HEK293 (cell line): ENCODE results near the gene IGFL1.
"Not testable (repeated sequence)": the region's sequence is repeated elsewhere in the genome, so short reads cannot be mapped to it uniquely, and the experiment has no call there.

Experiments
- CTCF ChIA-PET: fragments of 350-600 bp; formaldehyde crosslinking; extraction: SDS; loops from one replicate; lab custom pipeline; 2021; ENCODE audit warnings: antibody characterized with exemption; lab: Yijun Ruan, JAX
- POLR2A ChIA-PET: fragments of 300-600 bp; formaldehyde crosslinking; extraction: SDS; loops from one replicate; lab custom pipeline; 2020; ENCODE audit warnings: antibody characterized with exemption, inconsistent platforms; lab: Yijun Ruan, JAX
- H3K27ac ChIP-seq: fragments of 200-500 bp; sonication (Bioruptor generic); 2 replicates; pipeline ENCODE4 v1.5.1; 2014; ENCODE audit warnings: low read depth, low read length, control low read depth, inconsistent platforms; ENCODE audit errors: extremely low read depth
- H3K36me3 ChIP-seq, 2 experiments: fragments of 200-500 bp in 1 of 2; sonication (Bioruptor generic) in 1 of 2; 1 replicate in 1 of 2; 2 replicates in 1 of 2; pipeline ENCODE4 v1.5.1; 2014 to 2017; ENCODE audit warnings: inconsistent platforms in 2 of 2, low read length in 2 of 2; ENCODE audit not compliant: control insufficient read depth in 2 of 2, insufficient read depth in 1 of 2
- H3K4me1 ChIP-seq: fragments of 200-500 bp; sonication (Bioruptor generic); 2 replicates; pipeline ENCODE4 v1.5.1; 2014; ENCODE audit warnings: mild to moderate bottlenecking, low read length, inconsistent platforms; ENCODE audit not compliant: control insufficient read depth, insufficient read depth
- H3K4me3 ChIP-seq: 2 replicates; pipeline ENCODE4 v1.5.1; 2011; ENCODE audit warnings: low read depth, mild to moderate bottlenecking, control low read depth, low read length, moderate library complexity
- H3K9me3 ChIP-seq: fragments of 200-500 bp; sonication (Bioruptor generic); 2 replicates; pipeline ENCODE4 v1.5.1; 2014; ENCODE audit warnings: low read depth, low read length, inconsistent platforms; ENCODE audit not compliant: control insufficient read depth, insufficient read depth
- EGR2 ChIP-seq: fragments of 450-650 bp; formaldehyde crosslinking; IDR thresholded peaks from 2 replicates; pipeline ENCODE4 v1.5.1; 2016; ENCODE audit warnings: low read depth, missing biosample characterization, missing genetic modification characterization
- HOXC10 ChIP-seq: sonication (generic); formaldehyde crosslinking; IDR thresholded peaks from 2 replicates; pipeline ENCODE4 v1.8.1; 2023; ENCODE audit warnings: mild to moderate bottlenecking, missing genetic modification reagents
- KLF1 ChIP-seq: fragments of 450-650 bp; formaldehyde crosslinking; IDR thresholded peaks from 2 replicates; pipeline ENCODE4 v1.5.1; 2016; ENCODE audit warnings: missing biosample characterization, missing genetic modification characterization
- WT1 ChIP-seq: fragments of 450-650 bp; formaldehyde crosslinking; IDR thresholded peaks from 2 replicates; pipeline ENCODE4 v1.5.1; 2016; ENCODE audit warnings: missing biosample characterization, missing genetic modification characterization
- ZFHX2 ChIP-seq: fragments of 450-650 bp; formaldehyde crosslinking; conservative IDR thresholded peaks from 2 replicates; pipeline ENCODE4 v1.5.1; 2016; ENCODE audit warnings: missing biosample characterization, missing genetic modification characterization
- ZNF311 ChIP-seq: fragments of 450-650 bp; formaldehyde crosslinking; IDR thresholded peaks from 2 replicates; pipeline ENCODE4 v1.5.1; 2017; ENCODE audit warnings: missing biosample characterization, missing genetic modification characterization, borderline replicate concordance
- ZNF48 ChIP-seq: fragments of 450-650 bp; formaldehyde crosslinking; IDR thresholded peaks from 2 replicates; pipeline ENCODE4 v1.5.1; 2016; ENCODE audit warnings: missing biosample characterization, missing genetic modification characterization
- ZNF629 ChIP-seq: fragments of 450-650 bp; formaldehyde crosslinking; IDR thresholded peaks from 2 replicates; pipeline ENCODE4 v1.5.1; 2017; ENCODE audit warnings: missing biosample characterization, missing genetic modification characterization
- ZNF654 ChIP-seq: fragments of 450-650 bp; formaldehyde crosslinking; IDR thresholded peaks from 2 replicates; pipeline ENCODE4 v1.5.1; 2016; ENCODE audit warnings: low read depth, missing biosample characterization, missing genetic modification characterization
- ZNF776 ChIP-seq: fragments of 450-650 bp; formaldehyde crosslinking; IDR thresholded peaks from 2 replicates; pipeline ENCODE4 v1.5.0; 2017; ENCODE audit warnings: missing biosample characterization, missing genetic modification characterization, borderline replicate concordance
- TF ChIP-seq, protein P1 (sequence below): fragments of 450-650 bp; formaldehyde crosslinking; IDR thresholded peaks from 2 replicates; pipeline ENCODE4 v1.5.1; 2017; ENCODE audit warnings: missing biosample characterization, missing genetic modification characterization
- TF ChIP-seq, protein P2 (sequence below): fragments of 450-650 bp; formaldehyde crosslinking; conservative IDR thresholded peaks from 2 replicates; pipeline ENCODE4 v1.5.1; 2016; ENCODE audit warnings: low read depth, missing biosample characterization, missing genetic modification characterization
- TF ChIP-seq, protein P3 (sequence below): fragments of 450-650 bp; formaldehyde crosslinking; IDR thresholded peaks from 2 replicates; pipeline ENCODE4 v1.5.1; 2016; ENCODE audit warnings: missing biosample characterization, missing genetic modification characterization

IGFL1 gene

DNA sequence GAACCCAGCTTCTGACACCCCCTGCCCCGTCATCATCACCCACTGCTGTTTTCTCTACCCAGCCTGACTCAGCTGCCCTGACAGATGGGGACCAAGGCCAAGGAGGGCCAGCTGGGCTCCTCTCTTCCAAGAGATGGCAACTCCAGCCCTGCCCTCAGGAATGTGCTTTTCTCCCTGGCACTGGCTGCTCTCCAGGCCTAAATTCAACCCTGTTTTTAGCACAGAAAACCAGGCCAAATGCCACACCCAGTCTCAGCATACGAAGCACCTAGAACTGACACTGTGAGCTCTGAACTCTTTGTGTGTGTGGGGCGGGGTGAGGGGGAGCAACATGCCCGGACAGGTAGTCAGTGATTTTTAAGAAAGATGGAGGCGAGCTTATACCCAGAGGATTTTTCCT is 23.4 kb upstream of the IGFL1 start:
- POLR2A ChIA-PET: no interaction called here
- TF ChIP-seq KLF1 (tag by site-specific recombination) (peak; percentile 38; the same call in 1 of the 2 replicates), ZNF654 (tag by site-specific recombination) (no peak)
- Histone ChIP-seq H3K9me3 (no peaks in the 10 kb centered on the region), H3K4me1 (no peaks in the 10 kb centered on the region), H3K36me3 (no peaks in the 10 kb centered on the region), H3K4me3 (no peak overlapping the region), H3K27ac (no peak overlapping the region)
- CTCF ChIA-PET: interaction anchor here (0.6 to 3.0 kb wide), 7 partner anchors 16 to 547 kb away, joined by 3 to 11 read pairs (median 5); no protein-coding TSS in a partner anchor

DNA sequence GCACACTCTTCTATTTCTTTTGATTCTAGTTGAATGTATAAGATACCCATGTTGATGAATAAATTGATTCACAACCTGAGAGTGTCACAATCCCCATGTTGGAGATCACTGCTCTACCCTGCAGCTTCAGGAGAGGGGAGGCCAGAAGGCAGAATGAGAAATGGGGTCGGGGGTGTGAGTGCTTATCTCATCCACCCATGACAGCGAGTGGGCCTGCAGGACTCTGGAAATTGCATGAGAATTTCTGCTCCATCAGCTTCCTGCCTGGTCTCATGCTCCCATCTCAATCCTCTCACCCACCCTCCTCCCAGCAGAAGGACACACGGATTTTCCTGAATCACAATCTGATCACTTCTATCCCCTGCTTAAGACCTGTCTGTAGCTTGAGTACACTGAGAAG is 22.9 kb upstream of the IGFL1 start:
- H3K4me1 ChIP-seq: no peaks in the 10 kb centered on the region
- CTCF ChIA-PET: interaction anchor here (0.7 to 3.0 kb wide), 4 partner anchors 18 to 128 kb away, joined by 3 to 11 read pairs (median 5); no protein-coding TSS in a partner anchor
- TF ChIP-seq, protein P1, sequence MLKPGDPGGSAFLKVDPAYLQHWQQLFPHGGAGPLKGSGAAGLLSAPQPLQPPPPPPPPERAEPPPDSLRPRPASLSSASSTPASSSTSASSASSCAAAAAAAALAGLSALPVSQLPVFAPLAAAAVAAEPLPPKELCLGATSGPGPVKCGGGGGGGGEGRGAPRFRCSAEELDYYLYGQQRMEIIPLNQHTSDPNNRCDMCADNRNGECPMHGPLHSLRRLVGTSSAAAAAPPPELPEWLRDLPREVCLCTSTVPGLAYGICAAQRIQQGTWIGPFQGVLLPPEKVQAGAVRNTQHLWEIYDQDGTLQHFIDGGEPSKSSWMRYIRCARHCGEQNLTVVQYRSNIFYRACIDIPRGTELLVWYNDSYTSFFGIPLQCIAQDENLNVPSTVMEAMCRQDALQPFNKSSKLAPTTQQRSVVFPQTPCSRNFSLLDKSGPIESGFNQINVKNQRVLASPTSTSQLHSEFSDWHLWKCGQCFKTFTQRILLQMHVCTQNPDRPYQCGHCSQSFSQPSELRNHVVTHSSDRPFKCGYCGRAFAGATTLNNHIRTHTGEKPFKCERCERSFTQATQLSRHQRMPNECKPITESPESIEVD: no peak
- no peak for TF ChIP-seq HOXC10
- TF ChIP-seq ZFHX2: peak; percentile 39
- peak; percentile 35; the same call in 1 of the 2 replicates for TF ChIP-seq EGR2 (tag by site-specific recombination)
- TF ChIP-seq, all 188 proteins: peak for 2
- no peaks in the 10 kb centered on the region for H3K9me3 ChIP-seq
- POLR2A ChIA-PET: no interaction called here
- H3K36me3 ChIP-seq: no peaks in the 10 kb centered on the region
- no peak overlapping the region for H3K4me3 ChIP-seq
- no peak overlapping the region for H3K27ac ChIP-seq

DNA sequence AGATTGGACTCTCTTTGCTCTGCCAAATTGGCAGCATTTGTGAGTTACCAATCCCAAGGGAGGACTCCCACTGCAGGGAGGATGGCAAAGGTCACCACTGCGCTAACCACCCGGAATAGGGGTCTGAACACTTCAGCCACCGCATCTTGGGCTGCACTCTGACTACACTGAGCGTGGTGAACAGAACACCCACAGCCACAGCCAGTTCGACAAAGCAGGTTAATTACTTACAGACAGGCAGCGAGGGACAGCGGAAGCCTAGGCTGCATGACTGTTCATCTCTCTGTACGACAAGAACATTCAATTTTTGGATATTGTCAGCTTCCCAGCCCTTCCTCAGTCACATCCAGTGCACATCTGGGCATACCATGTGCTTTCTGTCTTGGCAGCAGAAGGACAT is 21.7 kb upstream of the IGFL1 start:
- H3K4me1 ChIP-seq, H3K4me3 ChIP-seq, H3K27ac ChIP-seq, H3K9me3 ChIP-seq, H3K36me3 ChIP-seq: not testable (repeated sequence)
- ChIA-PET POLR2A (interaction anchor here (0.6 kb wide), 1 partner anchor 425 kb away, joined by 3 read pairs; no protein-coding TSS in a partner anchor), CTCF (interaction anchor here (3.0 kb wide), 1 partner anchor 57 kb away, joined by 11 read pairs; no protein-coding TSS in a partner anchor)

DNA sequence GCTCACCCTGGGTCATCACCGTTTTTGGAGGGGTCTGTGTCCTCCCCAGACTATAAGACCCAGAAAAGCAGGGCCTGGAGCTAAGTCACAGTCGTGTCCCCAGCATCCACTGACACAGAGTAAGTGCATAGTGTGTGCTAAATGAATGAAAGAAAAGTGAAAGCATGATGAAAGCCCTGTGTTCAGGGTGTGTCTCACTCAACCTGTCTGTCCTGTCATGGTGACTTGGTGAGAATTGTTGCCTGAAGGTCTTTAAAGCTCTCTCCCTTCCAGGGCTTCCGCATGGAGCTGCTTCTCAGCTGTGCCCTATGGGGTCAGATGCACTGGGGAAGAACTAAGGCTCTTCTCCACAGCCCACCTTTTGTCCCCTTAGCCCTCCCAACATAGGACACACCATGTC is 20.5 kb upstream of the IGFL1 start:
- Histone ChIP-seq H3K27ac (no peak overlapping the region), H3K4me1 (no peaks in the 10 kb centered on the region), H3K9me3 (no peaks in the 10 kb centered on the region), H3K36me3 (no peaks in the 10 kb centered on the region), H3K4me3 (no peak overlapping the region)
- CTCF ChIA-PET: no interaction called here
- TF ChIP-seq, protein P2, sequence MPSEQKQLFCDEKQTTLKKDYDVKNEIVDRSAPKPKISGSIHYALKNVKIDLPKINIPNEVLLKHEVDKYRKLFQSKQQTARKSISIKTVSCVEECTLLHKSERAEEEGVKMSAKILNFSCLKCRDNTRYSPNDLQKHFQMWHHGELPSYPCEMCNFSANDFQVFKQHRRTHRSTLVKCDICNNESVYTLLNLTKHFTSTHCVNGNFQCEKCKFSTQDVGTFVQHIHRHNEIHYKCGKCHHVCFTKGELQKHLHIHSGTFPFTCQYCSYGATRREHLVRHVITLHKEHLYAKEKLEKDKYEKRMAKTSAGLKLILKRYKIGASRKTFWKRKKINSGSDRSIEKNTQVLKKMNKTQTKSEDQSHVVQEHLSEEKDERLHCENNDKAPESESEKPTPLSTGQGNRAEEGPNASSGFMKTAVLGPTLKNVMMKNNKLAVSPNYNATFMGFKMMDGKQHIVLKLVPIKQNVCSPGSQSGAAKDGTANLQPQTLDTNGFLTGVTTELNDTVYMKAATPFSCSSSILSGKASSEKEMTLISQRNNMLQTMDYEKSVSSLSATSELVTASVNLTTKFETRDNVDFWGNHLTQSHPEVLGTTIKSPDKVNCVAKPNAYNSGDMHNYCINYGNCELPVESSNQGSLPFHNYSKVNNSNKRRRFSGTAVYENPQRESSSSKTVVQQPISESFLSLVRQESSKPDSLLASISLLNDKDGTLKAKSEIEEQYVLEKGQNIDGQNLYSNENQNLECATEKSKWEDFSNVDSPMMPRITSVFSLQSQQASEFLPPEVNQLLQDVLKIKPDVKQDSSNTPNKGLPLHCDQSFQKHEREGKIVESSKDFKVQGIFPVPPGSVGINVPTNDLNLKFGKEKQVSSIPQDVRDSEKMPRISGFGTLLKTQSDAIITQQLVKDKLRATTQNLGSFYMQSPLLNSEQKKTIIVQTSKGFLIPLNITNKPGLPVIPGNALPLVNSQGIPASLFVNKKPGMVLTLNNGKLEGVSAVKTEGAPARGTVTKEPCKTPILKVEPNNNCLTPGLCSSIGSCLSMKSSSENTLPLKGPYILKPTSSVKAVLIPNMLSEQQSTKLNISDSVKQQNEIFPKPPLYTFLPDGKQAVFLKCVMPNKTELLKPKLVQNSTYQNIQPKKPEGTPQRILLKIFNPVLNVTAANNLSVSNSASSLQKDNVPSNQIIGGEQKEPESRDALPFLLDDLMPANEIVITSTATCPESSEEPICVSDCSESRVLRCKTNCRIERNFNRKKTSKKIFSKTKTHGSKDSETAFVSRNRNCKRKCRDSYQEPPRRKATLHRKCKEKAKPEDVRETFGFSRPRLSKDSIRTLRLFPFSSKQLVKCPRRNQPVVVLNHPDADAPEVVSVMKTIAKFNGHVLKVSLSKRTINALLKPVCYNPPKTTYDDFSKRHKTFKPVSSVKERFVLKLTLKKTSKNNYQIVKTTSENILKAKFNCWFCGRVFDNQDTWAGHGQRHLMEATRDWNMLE: no peak
- TF ChIP-seq WT1: no peak
- no peak for TF ChIP-seq ZNF48 (tag by site-specific recombination)
- no peak for TF ChIP-seq ZNF776 (tag by site-specific recombination)
- TF ChIP-seq, protein P3, sequence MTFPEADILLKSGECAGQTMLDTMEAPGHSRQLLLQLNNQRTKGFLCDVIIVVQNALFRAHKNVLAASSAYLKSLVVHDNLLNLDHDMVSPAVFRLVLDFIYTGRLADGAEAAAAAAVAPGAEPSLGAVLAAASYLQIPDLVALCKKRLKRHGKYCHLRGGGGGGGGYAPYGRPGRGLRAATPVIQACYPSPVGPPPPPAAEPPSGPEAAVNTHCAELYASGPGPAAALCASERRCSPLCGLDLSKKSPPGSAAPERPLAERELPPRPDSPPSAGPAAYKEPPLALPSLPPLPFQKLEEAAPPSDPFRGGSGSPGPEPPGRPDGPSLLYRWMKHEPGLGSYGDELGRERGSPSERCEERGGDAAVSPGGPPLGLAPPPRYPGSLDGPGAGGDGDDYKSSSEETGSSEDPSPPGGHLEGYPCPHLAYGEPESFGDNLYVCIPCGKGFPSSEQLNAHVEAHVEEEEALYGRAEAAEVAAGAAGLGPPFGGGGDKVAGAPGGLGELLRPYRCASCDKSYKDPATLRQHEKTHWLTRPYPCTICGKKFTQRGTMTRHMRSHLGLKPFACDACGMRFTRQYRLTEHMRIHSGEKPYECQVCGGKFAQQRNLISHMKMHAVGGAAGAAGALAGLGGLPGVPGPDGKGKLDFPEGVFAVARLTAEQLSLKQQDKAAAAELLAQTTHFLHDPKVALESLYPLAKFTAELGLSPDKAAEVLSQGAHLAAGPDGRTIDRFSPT (tag by site-specific recombination): no peak
- TF ChIP-seq ZNF311 (tag by site-specific recombination): no peak
- no peak for TF ChIP-seq ZNF629 (tag by site-specific recombination)
- POLR2A ChIA-PET: no interaction called here
